IPS DF 4.7 (cell line): Measurements from ENCODE around the gene PHOX2A.

Source experiments
- DNase-seq: peaks from one replicate; pipeline ENCODE4 v3.0.0-alpha.2; 2013; ENCODE audit warnings: low spot score; ENCODE audit errors: extremely low read depth

Gene PHOX2A

DNA sequence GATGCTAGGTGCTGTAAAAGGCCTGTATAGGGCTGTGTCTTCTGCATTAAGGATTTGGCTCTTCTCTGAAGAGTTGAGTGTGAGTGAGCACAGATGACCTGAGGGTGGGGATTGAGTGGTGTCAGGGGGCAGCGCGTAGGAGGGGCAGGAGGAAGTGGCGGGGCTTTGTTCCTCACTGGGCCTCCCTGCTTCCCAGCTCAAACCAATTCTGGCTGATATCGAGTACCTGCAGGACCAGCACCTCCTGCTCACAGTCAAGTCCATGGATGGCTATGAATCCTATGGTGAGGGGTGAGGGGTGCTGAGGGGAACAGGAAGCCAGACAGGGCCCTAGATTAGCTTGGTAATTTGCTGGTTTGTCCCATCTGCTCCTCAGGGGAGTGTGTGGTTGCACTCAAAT, 9.1 kb downstream of the PHOX2A start:
- no peak for DNase-seq

- DNase-seq, result no peak
These were observed 9.5 kb downstream of the PHOX2A start for GRCh38 chr11:72234514-72234830.

GRCh38 chr11:72233773-72234513, 10.0 kb downstream of the PHOX2A start:
- DNase-seq, result no peak

- DNase-seq, result no peak
These were observed 10.8 kb downstream of the PHOX2A start for GRCh38 chr11:72233056-72233772.

DNA sequence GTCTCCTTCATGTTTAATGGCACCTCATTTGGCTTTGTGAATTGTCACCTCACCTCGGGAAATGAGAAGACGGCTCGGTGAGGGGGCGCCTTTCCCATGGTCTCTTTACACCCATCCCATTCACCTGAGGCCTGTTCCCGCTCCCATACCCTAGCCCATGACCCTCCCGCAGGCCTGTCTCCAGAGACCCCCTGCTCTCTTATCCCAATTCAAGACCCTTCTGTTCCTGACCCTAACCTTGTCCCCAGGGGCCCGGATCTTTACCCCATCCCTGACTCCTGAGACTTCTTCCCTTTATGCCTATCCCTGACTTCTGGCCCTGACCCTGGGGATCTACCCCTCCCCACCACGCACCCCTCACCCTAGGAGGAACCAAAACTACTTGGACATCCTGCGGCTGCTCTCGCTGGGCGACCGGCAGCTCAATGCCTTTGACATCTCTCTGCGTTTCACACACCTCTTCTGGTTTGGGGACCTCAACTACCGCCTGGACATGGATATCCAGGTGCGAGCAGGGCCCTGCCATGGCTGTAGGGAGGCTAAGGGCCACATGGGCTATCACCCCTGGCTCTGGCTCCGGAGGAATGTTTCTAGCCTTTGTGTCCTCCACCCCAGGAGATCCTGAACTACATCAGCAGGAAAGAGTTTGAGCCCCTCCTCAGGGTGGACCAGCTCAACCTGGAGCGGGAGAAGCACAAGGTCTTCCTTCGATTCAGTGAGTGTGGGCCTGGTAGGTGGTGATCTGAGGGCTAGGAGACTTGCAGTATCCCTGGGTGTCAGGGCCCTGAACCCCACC, 11.5 kb downstream of the PHOX2A start:
- DNase-seq, result no peak

- no peak for DNase-seq
These were observed 12.3 kb downstream of the PHOX2A start for GRCh38 chr11:72231396-72232259.

- no peak for DNase-seq
These were observed 13.1 kb downstream of the PHOX2A start for GRCh38 chr11:72230764-72231365.

GRCh38 chr11:72229925-72230763, 13.8 kb downstream of the PHOX2A start:
- no peak for DNase-seq

DNA sequence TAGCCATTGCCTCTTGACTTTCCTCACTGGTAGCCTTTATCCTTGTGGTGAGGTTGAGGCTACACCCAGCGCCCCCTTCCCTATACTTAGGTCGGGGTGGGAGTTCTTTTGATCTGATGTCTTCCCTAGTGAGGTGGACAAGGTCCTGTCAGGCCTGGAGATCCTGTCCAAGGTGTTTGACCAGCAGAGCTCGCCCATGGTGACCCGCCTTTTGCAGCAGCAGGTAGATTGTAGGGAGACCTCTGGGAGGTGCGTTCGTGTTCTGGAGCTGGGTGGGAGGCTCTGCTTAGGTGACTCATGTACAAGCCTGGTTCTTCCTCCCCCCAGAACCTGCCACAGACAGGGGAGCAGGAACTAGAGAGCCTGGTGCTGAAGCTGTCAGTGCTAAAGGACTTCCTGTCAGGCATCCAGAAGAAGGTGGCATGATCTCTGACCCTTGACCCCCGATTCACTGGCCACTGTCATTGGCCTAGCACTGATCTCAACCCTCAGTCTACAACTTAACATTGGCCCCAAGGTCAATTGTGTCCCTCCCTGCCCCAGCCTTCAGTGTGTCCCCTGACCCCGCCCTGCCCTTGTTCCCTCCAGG, 14.5 kb downstream of the PHOX2A start:
- DNase-seq, result no peak

- no peak for DNase-seq
These were observed 15.1 kb downstream of the PHOX2A start for GRCh38 chr11:72228844-72229231.

DNA sequence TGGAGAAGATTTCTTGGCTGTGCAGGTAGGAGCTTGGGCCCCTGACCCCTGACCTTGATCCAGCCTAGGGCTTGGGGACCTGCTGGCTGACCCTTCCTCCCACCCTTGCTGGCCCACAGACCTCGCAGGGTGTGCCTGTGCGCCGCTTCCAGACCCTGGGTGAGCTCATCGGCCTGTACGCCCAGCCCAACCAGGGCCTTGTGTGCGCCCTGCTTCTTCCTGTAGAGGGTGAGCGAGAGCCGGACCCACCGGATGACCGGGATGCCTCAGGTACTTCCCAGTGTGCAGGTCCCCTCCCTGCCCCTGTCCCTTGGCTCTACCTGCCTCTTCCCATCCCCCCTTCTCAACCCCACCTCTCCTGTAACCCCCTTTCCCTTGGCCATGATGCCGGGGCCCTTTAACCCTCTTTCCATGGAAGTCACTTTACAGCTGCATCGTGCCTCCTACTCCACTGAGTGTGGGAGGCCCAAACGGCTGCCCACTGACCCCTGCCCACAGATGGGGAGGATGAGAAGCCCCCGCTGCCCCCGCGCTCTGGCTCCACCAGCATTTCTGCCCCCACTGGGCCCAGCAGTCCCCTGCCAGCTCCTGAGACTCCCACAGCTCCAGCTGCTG, 15.6 kb downstream of the PHOX2A start:
- no peak for DNase-seq

GRCh38 chr11:72227316-72228228, 16.4 kb downstream of the PHOX2A start:
- DNase-seq, result no peak

- no peak for DNase-seq
These were observed 17.3 kb downstream of the PHOX2A start for GRCh38 chr11:72226701-72227100.

GRCh38 chr11:72225411-72225951, 18.5 kb downstream of the PHOX2A start:
- no peak for DNase-seq

- no peak for DNase-seq
These were observed 19.2 kb downstream of the PHOX2A start, which contains the start of gene INPPL1 for GRCh38 chr11:72224564-72225410. TSS of gene INPPL1 (plus strand) at chr11:72224767. CDS start at chr11:72224985, 218 bp downstream.

- DNase-seq, result no peak
These were observed 20.1 kb downstream of the PHOX2A start for GRCh38 chr11:72223615-72224563.
